HepG2 (cell line): ENCODE results near the gene RPS10. TPM values are rescaled to one million over a fixed set of nuclear protein-coding genes. Genes with fewer than 3 reads are reported as not detected.

Experiments
- ATAC-seq: fragments of 200-7000 bp; cut with Tn5 transposase; 3 replicates; pipeline ENCODE4 v1.9.1; 2020; ENCODE audit warnings: mild to moderate bottlenecking, moderate library complexity
- BruUV-seq: library from RNA; stranded (reverse); fragments of 400-500 nt; replicated peaks from 2 replicates; lab custom pipeline; 2021; lab: Mats Ljungman, UMichigan
- CTCF ChIA-PET: fragments of 300-600 bp; formaldehyde crosslinking; extraction: SDS; loops from one replicate; lab custom pipeline; 2021; ENCODE audit warnings: low total read pairs, inconsistent platforms, low intra/inter-chr PET ratio; lab: Yijun Ruan, JAX
- POLR2A ChIA-PET: fragments of 350-600 bp; sonication (Branson Sonifier 250); formaldehyde crosslinking; loops from one replicate; lab custom pipeline; 2020; ENCODE audit warnings: antibody characterized with exemption, inconsistent platforms; lab: Yijun Ruan, JAX
- DNase-seq: peaks from one replicate; pipeline ENCODE4 v3.0.0-alpha.2; 2015; ENCODE audit warnings: low spot score
- FAIRE-seq: peaks from 3 replicates; lab custom pipeline; 2011; peaks lifted over from hg19 to GRCh38; lab: Jason Lieb, UNC
- H2AFZ ChIP-seq: one replicate; pipeline ENCODE4 v1.6.1; 2011; ENCODE audit warnings: low read length, inconsistent platforms
- H3K27ac ChIP-seq: fragments of 300-600 bp; 3 replicates; pipeline ENCODE4 v1.8.0; 2011; ENCODE audit warnings: mixed run types, mild to moderate bottlenecking, mixed read lengths, low read length, inconsistent platforms; ENCODE audit not compliant: insufficient read depth; ENCODE audit errors: extremely low read length
- H3K27me3 ChIP-seq, 2 experiments: fragments of 200-600 bp in 1 of 2; 2 replicates in 1 of 2; 3 replicates in 1 of 2; pipeline versions ENCODE4 v1.6.0 to v1.8.0; 2011; ENCODE audit warnings: low read length in 2 of 2, mild to moderate bottlenecking in 2 of 2, moderate library complexity in 2 of 2, inconsistent platforms in 1 of 2; ENCODE audit not compliant: insufficient read depth in 2 of 2, control insufficient read depth in 1 of 2
- H3K36me3 ChIP-seq, 2 experiments: fragments of 200-600 bp in 1 of 2; replicated peaks in 1 of 2; 2 replicates in 1 of 2; 3 replicates in 1 of 2; pipeline versions ENCODE4 v1.5.1 to v1.8.0; 2011; ENCODE audit warnings: low read length in 2 of 2, inconsistent platforms in 1 of 2; ENCODE audit not compliant: insufficient read depth in 2 of 2, control insufficient read depth in 1 of 2
- H3K4me1 ChIP-seq: 2 replicates; pipeline ENCODE4 v1.5.1; 2012; ENCODE audit warnings: low read length, inconsistent platforms; ENCODE audit not compliant: insufficient read depth
- H3K4me2 ChIP-seq: 2 replicates; pipeline ENCODE4 v1.6.0; 2011; ENCODE audit warnings: low read depth, low read length, inconsistent platforms
- H3K4me3 ChIP-seq, 3 experiments: fragments of 200-600 bp in 1 of 3; sonication (generic), shearing (Covaris generic) in 1 of 3; replicated peaks in 1 of 3; 2 replicates each; pipeline ENCODE4 v1.5.1; 2011 to 2016; ENCODE audit warnings: low read length in 3 of 3, inconsistent platforms in 2 of 3, low read depth in 2 of 3, mild to moderate bottlenecking in 2 of 3, control low read depth in 1 of 3, mixed read lengths in 1 of 3; ENCODE audit not compliant: insufficient read depth in 1 of 3
- H3K79me2 ChIP-seq: one replicate; pipeline ENCODE4 v1.6.1; 2011; ENCODE audit warnings: low read length, inconsistent platforms; ENCODE audit not compliant: insufficient read depth
- H3K9ac ChIP-seq: 2 replicates; pipeline ENCODE4 v1.6.0; 2011; ENCODE audit warnings: mild to moderate bottlenecking, low read depth, low read length, inconsistent platforms; ENCODE audit not compliant: insufficient read depth
- H3K9me3 ChIP-seq: 2 replicates; pipeline ENCODE4 v1.5.1; 2012; ENCODE audit warnings: mild to moderate bottlenecking, low read length
- H4K20me1 ChIP-seq: 2 replicates; pipeline ENCODE4 v1.6.0; 2011; ENCODE audit warnings: inconsistent platforms, mild to moderate bottlenecking, low read length, moderate library complexity; ENCODE audit not compliant: insufficient read depth
- ELF3 ChIP-seq: IDR thresholded peaks from 2 replicates; pipeline ENCODE4 v1.6.1; 2016; ENCODE audit warnings: missing genetic modification reagents, missing compliant biosample characterization
- MIXL1 ChIP-seq: IDR thresholded peaks from 2 replicates; pipeline ENCODE4 v1.6.1; 2016
- MZF1 ChIP-seq: sonication (generic); formaldehyde crosslinking; IDR thresholded peaks from 2 replicates; pipeline ENCODE4 v1.8.1; 2023; ENCODE audit warnings: mild to moderate bottlenecking, missing genetic modification reagents, borderline replicate concordance
- NONO ChIP-seq, 2 experiments: fragments of 450-650 bp in 1 of 2; sonication (generic) in 1 of 2; formaldehyde crosslinking in 1 of 2; IDR thresholded peaks in 1 of 2; conservative IDR thresholded peaks in 1 of 2; 2 replicates each; pipeline versions ENCODE4 v1.6.1 to v1.8.0; 2017 to 2022; ENCODE audit warnings: mild to moderate bottlenecking in 1 of 2, missing genetic modification reagents in 1 of 2, moderate library complexity in 1 of 2
- TSC22D2 ChIP-seq: sonication (generic); formaldehyde crosslinking; IDR thresholded peaks from 2 replicates; pipeline ENCODE4 v1.5.1; 2020; ENCODE audit warnings: missing genetic modification reagents, mild to moderate bottlenecking, borderline replicate concordance
- ZNF451 ChIP-seq: sonication (generic); formaldehyde crosslinking; IDR thresholded peaks from 2 replicates; pipeline ENCODE4 v1.5.0; 2020; ENCODE audit warnings: mild to moderate bottlenecking, missing genetic modification reagents
- ZNF562 ChIP-seq: sonication (generic); formaldehyde crosslinking; IDR thresholded peaks from 2 replicates; pipeline ENCODE4 v1.8.0; 2022; ENCODE audit warnings: missing genetic modification reagents, borderline replicate concordance
- ZSCAN12 ChIP-seq: sonication (generic); formaldehyde crosslinking; IDR thresholded peaks from 2 replicates; pipeline ENCODE4 v1.9.0; 2021; ENCODE audit warnings: mild to moderate bottlenecking, missing genetic modification reagents
- ZSCAN20 ChIP-seq: sonication (generic); formaldehyde crosslinking; IDR thresholded peaks from 2 replicates; pipeline ENCODE4 v1.4.0; 2020; ENCODE audit warnings: missing genetic modification reagents, mild to moderate bottlenecking, borderline replicate concordance
- WGBS: methylation state at CpG from one replicate; pipeline ENCODE4 v1.1.6; 2017; ENCODE audit warnings: low lambda C conversion rate; 5-methylcytosine and 5-hydroxymethylcytosine counted together
- in situ Hi-C: cut with HindIII; loops from 2 replicates; pipeline ENCODE4 v1.10.0; 2017; ENCODE audit warnings: low pct_unique_long_range_greater_than_20kb; ENCODE audit not compliant: extremely low pct_ligation_motif_present
- intact Hi-C: fragments of 100-400 bp; cut with micrococcal nuclease; formaldehyde crosslinking; loops from one replicate; pipeline ENCODE4 v1.10.0; 2022; ENCODE audit not compliant: unreplicated experiment
- polyA plus RNA-seq, 8 experiments: library from polyadenylated mRNA; depleted of rRNA in 3 of 8; stranded (reverse) in 7 of 8; unstranded in 1 of 8; fragments of >200 nt; fragmentation: Illumina TruSeq in 4 of 8; extraction: Trizol in 4 of 8; gene quantifications; 2 replicates each; pipeline versions ENCODE4 v1.2.1 to v1.2.3, GENCODE V29; 2011 to 2016; ENCODE audit warnings: low read depth in 4 of 8, missing spikeins in 1 of 8, mixed read lengths in 1 of 8; ENCODE audit not compliant: insufficient read depth in 1 of 8
- total RNA-seq, 5 experiments: library from RNA; depleted of rRNA; stranded (reverse); fragments of >200 nt; fragmentation: Illumina TruSeq; extraction: Trizol; gene quantifications; 2 replicates each; pipeline ENCODE4 v1.2.3, GENCODE V29; 2016; ENCODE audit warnings: low read depth in 1 of 5
- TF ChIP-seq, protein P1 (sequence below): sonication (generic); formaldehyde crosslinking; IDR thresholded peaks from 2 replicates; pipeline ENCODE4 v1.5.1; 2020; ENCODE audit warnings: mild to moderate bottlenecking, missing genetic modification reagents, moderate library complexity
- TF ChIP-seq, protein P2 (sequence below): sonication (generic); formaldehyde crosslinking; IDR thresholded peaks from 2 replicates; pipeline ENCODE4 v1.4.0; 2020; ENCODE audit warnings: mild to moderate bottlenecking, missing genetic modification reagents

RPS10 gene
- total and polyA plus RNA-seq, 2 of the 13 experiments (the other 11 are each of a cell fraction or from before 2014, with no cell fraction given): 2,909 to 4,648 TPM

DNA sequence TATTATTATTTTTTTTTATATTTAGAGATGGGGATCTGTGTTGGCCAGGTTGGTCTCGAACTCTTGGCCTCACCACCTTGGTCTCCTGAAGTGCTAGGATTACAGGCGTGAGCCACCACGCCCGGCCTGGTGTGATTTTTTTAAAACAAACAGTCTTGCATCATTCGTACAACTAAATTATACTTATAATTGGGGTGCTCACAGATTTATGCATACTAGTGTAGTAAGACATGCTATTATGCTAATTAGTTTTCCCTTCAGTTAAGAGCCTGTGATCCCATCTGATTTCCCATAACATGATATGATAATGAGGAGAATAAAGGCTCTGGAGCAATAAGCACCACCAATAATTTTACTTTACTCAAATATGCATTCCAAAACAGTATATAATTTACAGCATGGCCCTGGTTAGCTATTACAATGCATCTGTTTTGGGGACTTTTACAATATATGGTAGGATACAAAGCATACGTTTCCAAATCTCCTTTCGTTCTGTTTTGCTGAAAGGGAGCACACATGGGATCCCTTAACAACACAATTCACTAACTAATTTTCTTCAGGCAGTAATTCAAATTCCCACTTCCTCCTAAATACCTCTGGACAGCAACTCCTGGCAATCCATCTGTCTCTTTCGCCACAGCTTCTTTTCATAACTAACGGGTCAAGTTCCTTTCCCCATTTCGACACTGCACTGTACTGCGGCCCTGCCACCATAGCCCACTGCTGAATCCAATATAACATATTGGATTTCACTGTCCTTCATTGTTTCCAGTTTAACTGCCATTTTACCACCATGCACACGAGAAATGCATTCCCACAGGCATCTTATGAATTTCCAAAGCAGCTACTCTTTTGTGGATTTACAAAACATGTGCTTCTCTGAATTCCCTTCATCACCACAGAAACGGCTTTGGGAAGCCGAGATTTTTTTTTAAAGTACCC is 35.1 kb downstream of the RPS10 start (continued):
- TF ChIP-seq, protein P1, sequence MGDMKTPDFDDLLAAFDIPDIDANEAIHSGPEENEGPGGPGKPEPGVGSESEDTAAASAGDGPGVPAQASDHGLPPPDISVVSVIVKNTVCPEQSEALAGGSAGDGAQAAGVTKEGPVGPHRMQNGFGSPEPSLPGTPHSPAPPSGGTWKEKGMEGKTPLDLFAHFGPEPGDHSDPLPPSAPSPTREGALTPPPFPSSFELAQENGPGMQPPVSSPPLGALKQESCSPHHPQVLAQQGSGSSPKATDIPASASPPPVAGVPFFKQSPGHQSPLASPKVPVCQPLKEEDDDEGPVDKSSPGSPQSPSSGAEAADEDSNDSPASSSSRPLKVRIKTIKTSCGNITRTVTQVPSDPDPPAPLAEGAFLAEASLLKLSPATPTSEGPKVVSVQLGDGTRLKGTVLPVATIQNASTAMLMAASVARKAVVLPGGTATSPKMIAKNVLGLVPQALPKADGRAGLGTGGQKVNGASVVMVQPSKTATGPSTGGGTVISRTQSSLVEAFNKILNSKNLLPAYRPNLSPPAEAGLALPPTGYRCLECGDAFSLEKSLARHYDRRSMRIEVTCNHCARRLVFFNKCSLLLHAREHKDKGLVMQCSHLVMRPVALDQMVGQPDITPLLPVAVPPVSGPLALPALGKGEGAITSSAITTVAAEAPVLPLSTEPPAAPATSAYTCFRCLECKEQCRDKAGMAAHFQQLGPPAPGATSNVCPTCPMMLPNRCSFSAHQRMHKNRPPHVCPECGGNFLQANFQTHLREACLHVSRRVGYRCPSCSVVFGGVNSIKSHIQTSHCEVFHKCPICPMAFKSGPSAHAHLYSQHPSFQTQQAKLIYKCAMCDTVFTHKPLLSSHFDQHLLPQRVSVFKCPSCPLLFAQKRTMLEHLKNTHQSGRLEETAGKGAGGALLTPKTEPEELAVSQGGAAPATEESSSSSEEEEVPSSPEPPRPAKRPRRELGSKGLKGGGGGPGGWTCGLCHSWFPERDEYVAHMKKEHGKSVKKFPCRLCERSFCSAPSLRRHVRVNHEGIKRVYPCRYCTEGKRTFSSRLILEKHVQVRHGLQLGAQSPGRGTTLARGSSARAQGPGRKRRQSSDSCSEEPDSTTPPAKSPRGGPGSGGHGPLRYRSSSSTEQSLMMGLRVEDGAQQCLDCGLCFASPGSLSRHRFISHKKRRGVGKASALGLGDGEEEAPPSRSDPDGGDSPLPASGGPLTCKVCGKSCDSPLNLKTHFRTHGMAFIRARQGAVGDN (CRISPR knock-in tag): no peak
- TF ChIP-seq TSC22D2 (CRISPR knock-in tag): no peak
- TF ChIP-seq ELF3: peak; percentile 88
- TF ChIP-seq NONO (IDR thresholded peaks at IDR 0.05): no peak
- no peak for TF ChIP-seq NONO (CRISPR knock-in tag; conservative IDR thresholded peaks at IDR 0.05)
- TF ChIP-seq MZF1: no peak
- TF ChIP-seq MIXL1 (CRISPR knock-in tag): 0 out of 2 replicates have a peak, but pooled peaks have one; percentile 15
- TF ChIP-seq, all 625 proteins: peak for 65

DNA sequence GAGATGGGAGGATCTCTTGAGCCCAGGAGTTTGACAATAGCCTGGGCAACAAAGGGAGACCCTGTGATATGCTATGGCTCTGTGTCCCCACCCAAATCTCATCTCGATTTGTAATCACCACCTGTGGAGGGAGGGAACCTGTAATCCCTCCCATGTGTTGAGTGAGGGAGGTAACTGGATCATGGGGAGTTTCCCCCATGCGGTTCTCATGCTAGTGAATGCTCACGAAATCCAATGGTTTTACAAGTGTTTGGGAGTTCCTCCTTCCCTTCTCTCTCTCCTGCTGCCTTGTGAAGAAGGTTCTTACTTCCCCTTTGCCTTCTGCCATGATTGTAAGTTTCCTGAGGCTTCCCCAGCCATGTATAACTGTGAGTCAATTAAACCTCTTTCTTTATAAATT is 36.8 kb downstream of the RPS10 start:
- TF ChIP-seq, protein P2, sequence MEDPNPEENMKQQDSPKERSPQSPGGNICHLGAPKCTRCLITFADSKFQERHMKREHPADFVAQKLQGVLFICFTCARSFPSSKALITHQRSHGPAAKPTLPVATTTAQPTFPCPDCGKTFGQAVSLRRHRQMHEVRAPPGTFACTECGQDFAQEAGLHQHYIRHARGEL: no peak
- TF ChIP-seq ZSCAN20 (CRISPR knock-in tag) (no peak), ZNF562 (CRISPR knock-in tag) (no peak), ZSCAN12 (CRISPR knock-in tag) (no peak), ZNF451 (CRISPR knock-in tag) (no peak)
- no peak overlapping the region for H3K9ac ChIP-seq
- H2AFZ ChIP-seq: no peak overlapping the region
- ATAC-seq (no peak), DNase-seq (no peak), FAIRE-seq (no peak)
- peaks cover 0 to 3% of the 10 kb centered on the region in 2 experiments; a peak in 2 of 5 replicates for H3K36me3 ChIP-seq
- ChIA-PET CTCF (no interaction called here), POLR2A (interaction anchor here (0.6 kb wide), 1 partner anchor 548 kb away, joined by 3 read pairs; no protein-coding TSS in a partner anchor)
- WGBS: 100% methylated on average over 3 of the region's 3 CpGs
- in situ Hi-C loops: no loop called here
- H3K4me3 ChIP-seq: no peak overlapping the region
- TSS peak; percentile 17 for BruUV-seq
- H3K79me2 ChIP-seq: peaks cover 81% of the 10 kb centered on the region
- H3K4me2 ChIP-seq: no peak overlapping the region
- peaks cover 29% of the 10 kb centered on the region for H4K20me1 ChIP-seq
- peaks cover 65% of the 10 kb centered on the region for H3K4me1 ChIP-seq
- H3K9me3 ChIP-seq: no peaks in the 10 kb centered on the region
- no peak overlapping the region for H3K27ac ChIP-seq
- intact Hi-C loops: no loop called here
- H3K27me3 ChIP-seq: no peaks in the 10 kb centered on the region; a peak in 1 of 5 replicates
